GM23338 (cell line): ENCODE measurements around the gene SEC63. TPM values are rescaled to one million over a fixed set of nuclear protein-coding genes. Genes with fewer than 3 reads are reported as not detected.
"Not testable (repeated sequence)": the region's sequence is repeated elsewhere in the genome, so short reads cannot be mapped to it uniquely, and the experiment has no call there.

Source experiments
- ATAC-seq: fragments of 200-7000 bp; cut with Tn5 transposase; 3 replicates; pipeline ENCODE4 v1.9.1; 2020
- DNase-seq: peaks from one replicate; pipeline ENCODE4 v3.0.0-alpha.2; 2015; ENCODE audit warnings: low spot score
- H2AFZ ChIP-seq: fragments of 200-600 bp; sonication (generic); 2 replicates; pipeline ENCODE4 v1.8.0; 2016; ENCODE audit warnings: antibody characterized with exemption, mild to moderate bottlenecking, moderate library complexity
- H3F3A ChIP-seq: fragments of 200-600 bp; sonication (generic); replicated peaks from 2 replicates; pipeline ENCODE4 v1.8.0; 2017; ENCODE audit warnings: antibody characterized with exemption, mixed run types, low read depth
- H3K27ac ChIP-seq: fragments of 200-600 bp; sonication (generic); 2 replicates; pipeline ENCODE4 v1.6.1; 2016; ENCODE audit warnings: low read depth
- H3K27me3 ChIP-seq: fragments of 200-600 bp; sonication (generic); 2 replicates; pipeline ENCODE4 v1.8.0; 2016; ENCODE audit warnings: mild to moderate bottlenecking, mixed run types, moderate library complexity; ENCODE audit not compliant: insufficient read depth
- H3K36me3 ChIP-seq: fragments of 200-600 bp; sonication (generic); 2 replicates; pipeline ENCODE4 v1.8.0; 2016; ENCODE audit warnings: mild to moderate bottlenecking; ENCODE audit not compliant: insufficient read depth
- H3K4me1 ChIP-seq: fragments of 200-600 bp; sonication (generic); 2 replicates; pipeline ENCODE4 v1.8.0; 2016; ENCODE audit warnings: mild to moderate bottlenecking, moderate library complexity; ENCODE audit not compliant: insufficient read depth
- H3K4me2 ChIP-seq: fragments of 200-600 bp; sonication (generic); 2 replicates; pipeline ENCODE4 v1.7.1; 2017; ENCODE audit warnings: mixed run types
- H3K4me3 ChIP-seq: fragments of 200-600 bp; sonication (generic); 2 replicates; pipeline ENCODE4 v1.6.1; 2016; ENCODE audit warnings: mixed run types
- H3K79me2 ChIP-seq: fragments of 200-600 bp; sonication (generic); replicated peaks from 2 replicates; pipeline ENCODE4 v1.8.0; 2017; ENCODE audit warnings: mild to moderate bottlenecking; ENCODE audit not compliant: insufficient read depth
- H3K9me2 ChIP-seq: fragments of 200-600 bp; sonication (generic); 2 replicates; pipeline ENCODE4 v1.8.0; 2017; ENCODE audit not compliant: insufficient read depth
- H4K20me1 ChIP-seq: fragments of 200-600 bp; sonication (generic); replicated peaks from 2 replicates; pipeline ENCODE4 v1.8.0; 2017; ENCODE audit warnings: mild to moderate bottlenecking; ENCODE audit not compliant: insufficient read depth
- H3K27ac Mint-ChIP-seq: 2 replicates; pipeline ENCODE4 v1.8.0; 2020; ENCODE audit warnings: inconsistent platforms, mild to moderate bottlenecking, moderate library complexity, mixed read lengths
- H3K27me3 Mint-ChIP-seq: 3 replicates; pipeline ENCODE4 v1.8.0; 2022; ENCODE audit warnings: low read depth, mild to moderate bottlenecking, moderate library complexity, mixed read lengths, inconsistent platforms; ENCODE audit not compliant: insufficient read depth, poor library complexity
- H3K36me3 Mint-ChIP-seq: 3 replicates; pipeline ENCODE4 v1.8.0; 2021; ENCODE audit warnings: low read depth, mild to moderate bottlenecking, inconsistent platforms, moderate library complexity, mixed read lengths
- H3K4me1 Mint-ChIP-seq: 3 replicates; pipeline ENCODE4 v1.8.0; 2020; ENCODE audit warnings: mild to moderate bottlenecking, inconsistent platforms, mixed read lengths
- H3K4me3 Mint-ChIP-seq: 3 replicates; pipeline ENCODE4 v1.8.0; 2021; ENCODE audit warnings: moderate library complexity, mild to moderate bottlenecking, inconsistent platforms, mixed read lengths
- H3K9me3 Mint-ChIP-seq: 3 replicates; pipeline ENCODE4 v1.8.0; 2020; ENCODE audit warnings: moderate library complexity, mild to moderate bottlenecking, inconsistent platforms, mixed read lengths
- ZNF462 ChIP-seq: fragments of 250-450 bp; sonication (Bioruptor Pico); IDR thresholded peaks from 2 replicates; pipeline ENCODE4 v1.5.0; 2020; ENCODE audit warnings: mild to moderate bottlenecking, moderate library complexity
- polyA plus RNA-seq: library from polyadenylated mRNA; unstranded; fragments of >200 nt; fragmentation: Nextera tagmentation; extraction: Ambion mirVana; gene quantifications from 2 replicates; pipeline ENCODE4 v1.2.1, GENCODE V29; 2016
- total RNA-seq: library from RNA; depleted of rRNA; stranded (reverse); fragments of >200 nt; shearing (Covaris generic); gene quantifications from 2 replicates; pipeline ENCODE4 v1.2.3, GENCODE V29; 2014

Gene SEC63
- total and polyA plus RNA-seq, 2 experiments from 2014 or later, result 48.2 to 124 TPM

GRCh38 chr6:107894809-107895396, 63.1 kb downstream of the SEC63 start (continued):
- no peak for TF ChIP-seq ZNF462 (CRISPR knock-in tag)

GRCh38 chr6:107890431-107890830, 67.6 kb downstream of the SEC63 start:
- H3K4me1 Mint-ChIP-seq, H2AFZ ChIP-seq, H3K79me2 ChIP-seq, H3K4me2 ChIP-seq, H3K27me3 Mint-ChIP-seq, H3K4me3 ChIP-seq, H3K27ac Mint-ChIP-seq, H3K4me1 ChIP-seq, ATAC-seq, H3K4me3 Mint-ChIP-seq, H3K27ac ChIP-seq, H3K27me3 ChIP-seq, H3K9me2 ChIP-seq, DNase-seq, H4K20me1 ChIP-seq, H3F3A ChIP-seq: not testable (repeated sequence)
- Mint-ChIP-seq H3K36me3 (peaks cover 93% of the 10 kb centered on the region), H3K9me3 (peaks cover 26% of the 10 kb centered on the region)
- H3K36me3 ChIP-seq, result peaks cover 39% of the 10 kb centered on the region

DNA sequence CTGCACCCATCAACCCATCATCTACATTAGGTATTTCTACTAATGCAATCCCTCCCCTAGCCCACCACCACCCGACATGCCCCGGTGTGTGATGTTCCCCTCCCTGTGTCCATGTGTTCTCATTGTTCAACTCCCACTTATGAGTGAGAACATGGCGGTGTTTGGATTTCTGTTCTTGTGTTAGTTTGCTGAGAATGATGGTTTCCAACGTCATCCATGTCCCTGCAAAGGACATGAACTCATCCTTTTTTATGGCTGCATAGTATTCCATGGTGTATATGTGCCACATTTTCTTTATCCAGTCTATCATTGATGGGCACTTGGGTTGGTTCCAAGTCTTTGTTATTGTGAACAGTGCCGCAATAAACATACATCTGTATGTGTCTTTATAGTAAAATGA, 72.1 kb downstream of the SEC63 start:
- H3K4me2 ChIP-seq, H2AFZ ChIP-seq, H3K27me3 ChIP-seq, H3K27ac Mint-ChIP-seq, DNase-seq, H3F3A ChIP-seq, H3K4me3 ChIP-seq, H3K4me1 ChIP-seq, H3K27me3 Mint-ChIP-seq, H3K4me3 Mint-ChIP-seq, H3K4me1 Mint-ChIP-seq, H3K27ac ChIP-seq, H3K9me2 ChIP-seq, ATAC-seq, H3K79me2 ChIP-seq, H4K20me1 ChIP-seq: not testable (repeated sequence)
- peaks cover 16% of the 10 kb centered on the region; the same call in 1 of the 2 replicates for H3K36me3 ChIP-seq
- peaks cover 61% of the 10 kb centered on the region for H3K36me3 Mint-ChIP-seq
- H3K9me3 Mint-ChIP-seq, result peaks cover 22% of the 10 kb centered on the region
